ENCODE results near the gene EFCC1.

DNA sequence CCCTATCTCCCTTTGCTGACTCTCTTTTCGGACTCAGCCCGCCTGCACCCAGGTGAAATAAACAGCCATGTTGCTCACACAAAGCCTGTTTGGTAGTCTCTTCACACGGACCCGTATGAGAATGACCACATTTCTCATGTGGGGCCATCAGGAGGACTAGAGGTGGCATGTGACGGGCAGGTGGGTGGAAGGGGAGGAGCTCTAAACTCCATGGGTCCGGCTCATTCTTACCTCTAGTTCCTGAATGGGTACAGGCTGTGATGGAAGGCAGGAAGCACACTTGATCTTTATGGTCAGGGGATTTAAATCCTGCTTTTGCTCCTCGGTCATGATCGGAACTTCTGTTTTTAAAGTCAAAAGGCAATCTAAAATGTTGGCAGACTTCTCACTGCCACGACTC, 35.8 kb upstream of the EFCC1 start:
- TF ChIP-seq, protein P1, sequence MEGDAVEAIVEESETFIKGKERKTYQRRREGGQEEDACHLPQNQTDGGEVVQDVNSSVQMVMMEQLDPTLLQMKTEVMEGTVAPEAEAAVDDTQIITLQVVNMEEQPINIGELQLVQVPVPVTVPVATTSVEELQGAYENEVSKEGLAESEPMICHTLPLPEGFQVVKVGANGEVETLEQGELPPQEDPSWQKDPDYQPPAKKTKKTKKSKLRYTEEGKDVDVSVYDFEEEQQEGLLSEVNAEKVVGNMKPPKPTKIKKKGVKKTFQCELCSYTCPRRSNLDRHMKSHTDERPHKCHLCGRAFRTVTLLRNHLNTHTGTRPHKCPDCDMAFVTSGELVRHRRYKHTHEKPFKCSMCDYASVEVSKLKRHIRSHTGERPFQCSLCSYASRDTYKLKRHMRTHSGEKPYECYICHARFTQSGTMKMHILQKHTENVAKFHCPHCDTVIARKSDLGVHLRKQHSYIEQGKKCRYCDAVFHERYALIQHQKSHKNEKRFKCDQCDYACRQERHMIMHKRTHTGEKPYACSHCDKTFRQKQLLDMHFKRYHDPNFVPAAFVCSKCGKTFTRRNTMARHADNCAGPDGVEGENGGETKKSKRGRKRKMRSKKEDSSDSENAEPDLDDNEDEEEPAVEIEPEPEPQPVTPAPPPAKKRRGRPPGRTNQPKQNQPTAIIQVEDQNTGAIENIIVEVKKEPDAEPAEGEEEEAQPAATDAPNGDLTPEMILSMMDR (conservative IDR thresholded peaks at IDR 0.05; ENCODE audit: low read length), result no peak
- no peak for TF ChIP-seq EZH2phosphoT487 (IDR thresholded peaks at IDR 0.05; ENCODE audit: borderline replicate concordance, low read depth, low read length)

All from OCI-LY7 (cell line).